B cell (primary cell): ENCODE data around the gene IGF1R. TPM values are rescaled to one million over a fixed set of nuclear protein-coding genes. Genes with fewer than 3 reads are reported as not detected.

Source experiments
- ATAC-seq: fragments of 200-7000 bp; cut with Tn5 transposase; one replicate; pipeline ENCODE4 v1.10.0; 2021; ENCODE audit warnings: low read depth, mild to moderate bottlenecking, moderate number of reproducible peaks, moderate library complexity
- CTCF ChIA-PET: fragments of 350-600 bp; sonication (Branson Sonifier 250); formaldehyde crosslinking; loops from one replicate; lab custom pipeline; 2021; ENCODE audit warnings: antibody characterized with exemption, inconsistent platforms; lab: Charles Lee
- POLR2A ChIA-PET: fragments of 350-600 bp; sonication (Branson Sonifier 250); formaldehyde crosslinking; loops from one replicate; lab custom pipeline; 2021; ENCODE audit warnings: antibody characterized with exemption; lab: Charles Lee
- DNase-seq: peaks from one replicate; pipeline ENCODE4 v3.0.0; 2013
- H2AFZ ChIP-seq: 2 replicates; pipeline ENCODE4 v1.6.1; 2012; ENCODE audit warnings: mild to moderate bottlenecking, low read depth, low read length; ENCODE audit not compliant: insufficient read depth, poor library complexity, severe bottlenecking
- H3K27ac ChIP-seq, 2 donors: 1 replicate in 1 of 2; 2 replicates in 1 of 2; pipeline ENCODE4 v1.5.1; 2012 to 2013; ENCODE audit warnings: low read length in 2 of 2, mild to moderate bottlenecking in 2 of 2, moderate library complexity in 1 of 2
- H3K27me3 ChIP-seq, 4 experiments: fragments of 200-600 bp in 1 of 4; sonication (generic) in 1 of 4; replicated peaks in 1 of 4; 1 replicate in 2 of 4; 2 replicates in 2 of 4; pipeline versions ENCODE4 v1.6.1 to v1.7.0; 2013 to 2016; ENCODE audit warnings: low read length in 3 of 4, mild to moderate bottlenecking in 2 of 4, mixed read lengths in 1 of 4, moderate library complexity in 1 of 4; ENCODE audit not compliant: insufficient read depth in 4 of 4, control insufficient read depth in 3 of 4; ENCODE audit errors: control extremely low read depth in 1 of 4
- H3K36me3 ChIP-seq, 2 experiments: replicated peaks in 1 of 2; 1 replicate in 1 of 2; 2 replicates in 1 of 2; pipeline versions ENCODE4 v1.6.1 to v1.7.1; 2013; ENCODE audit warnings: low read length in 1 of 2; ENCODE audit not compliant: insufficient read depth in 2 of 2, control insufficient read depth in 1 of 2; ENCODE audit errors: control extremely low read depth in 1 of 2, extremely low read depth in 1 of 2
- H3K4me1 ChIP-seq, 2 donors: fragments of 200-600 bp in 1 of 2; sonication (generic) in 1 of 2; 1 replicate in 1 of 2; 2 replicates in 1 of 2; pipeline versions ENCODE4 v1.5.1 to v1.6.1; 2013 to 2017; ENCODE audit warnings: low read length in 2 of 2; ENCODE audit not compliant: control insufficient read depth in 2 of 2, insufficient read depth in 2 of 2
- H3K4me2 ChIP-seq: replicated peaks from 2 replicates; pipeline ENCODE3; 2012; ENCODE audit warnings: mild to moderate bottlenecking, low read depth, low read length; ENCODE audit not compliant: poor library complexity, severe bottlenecking
- H3K4me3 ChIP-seq, 5 experiments: fragments of 200-600 bp in 1 of 5; sonication (generic) in 1 of 5; 1 replicate in 3 of 5; 2 replicates in 2 of 5; pipeline versions ENCODE4 v1.5.1 to v1.7.0; 2011 to 2016; ENCODE audit warnings: low read length in 4 of 5, mild to moderate bottlenecking in 4 of 5, low read depth in 2 of 5, control low read depth in 1 of 5, moderate library complexity in 1 of 5; ENCODE audit not compliant: insufficient read depth in 1 of 5; ENCODE audit errors: control extremely low read depth in 1 of 5, extremely low read depth in 1 of 5
- H3K79me2 ChIP-seq: fragments of 200-600 bp; sonication (generic); one replicate; pipeline ENCODE4 v1.6.0; 2016; ENCODE audit warnings: low read length; ENCODE audit not compliant: control insufficient read depth, insufficient read depth
- H3K9ac ChIP-seq: fragments of 200-600 bp; sonication (generic); 2 replicates; pipeline ENCODE4 v1.6.1; 2017; ENCODE audit warnings: mild to moderate bottlenecking, low read length, moderate library complexity
- H3K9me3 ChIP-seq, 3 donors: one replicate each; pipeline versions ENCODE4 v1.6.1 to v1.7.1; 2013; ENCODE audit warnings: low read length in 2 of 3; ENCODE audit not compliant: control insufficient read depth in 2 of 3, insufficient read depth in 1 of 3; ENCODE audit errors: control extremely low read depth in 1 of 3
- H4K20me1 ChIP-seq: 2 replicates; pipeline ENCODE4 v1.6.0; 2012; ENCODE audit warnings: mild to moderate bottlenecking, low read length; ENCODE audit not compliant: insufficient read depth, control insufficient read depth, poor library complexity, severe bottlenecking
- H3K27ac Mint-ChIP-seq: one replicate; pipeline ENCODE4 v1.8.0; 2021; ENCODE audit warnings: mixed read lengths
- H3K27me3 Mint-ChIP-seq: one replicate; pipeline ENCODE4 v1.8.0; 2021; ENCODE audit warnings: mixed read lengths
- H3K4me1 Mint-ChIP-seq: one replicate; pipeline ENCODE4 v1.8.0; 2021; ENCODE audit warnings: mixed read lengths
- H3K4me3 Mint-ChIP-seq: one replicate; pipeline ENCODE4 v1.8.0; 2021; ENCODE audit warnings: mixed read lengths
- H3K9me3 Mint-ChIP-seq: one replicate; pipeline ENCODE4 v1.8.0; 2022; ENCODE audit warnings: mixed read lengths; ENCODE audit not compliant: insufficient read depth
- CTCF ChIP-seq: fragments of 200-600 bp; IDR thresholded peaks from one replicate; pipeline ENCODE4 v1.8.0; 2022; ENCODE audit warnings: antibody characterized with exemption, mild to moderate bottlenecking
- EZH2 ChIP-seq: IDR thresholded peaks from 2 replicates; pipeline ENCODE4 v1.6.1; 2012; ENCODE audit warnings: borderline replicate concordance, low read depth, mild to moderate bottlenecking, moderate library complexity, low read length; ENCODE audit not compliant: insufficient read depth, poor library complexity, severe bottlenecking
- WGBS: methylation state at CpG from one replicate; pipeline ENCODE4 v1.1.5; 2013; ENCODE audit warnings: missing lambda C conversion rate; ENCODE audit not compliant: insufficient coverage; 5-methylcytosine and 5-hydroxymethylcytosine counted together
- intact Hi-C: fragments of 100-400 bp; cut with micrococcal nuclease; formaldehyde crosslinking; loops from one replicate; pipeline ENCODE4 v1.10.0; 2022
- polyA plus RNA-seq: library from polyadenylated mRNA; depleted of rRNA; stranded (reverse); fragments of >200 nt; gene quantifications from 2 replicates; pipeline ENCODE4 v1.2.3, GENCODE V29; 2012
- total RNA-seq, 2 donors: library from RNA; stranded (reverse); fragments of 120-200 nt in 1 of 2; gene quantifications; 1 replicate in 1 of 2; 2 replicates in 1 of 2; pipeline versions ENCODE4 v1.2.3 to v1.2.4, GENCODE V29; 2013 to 2022

The IGF1R gene
- total and polyA plus RNA-seq, 2 donors (not counting 1 experiment from before 2014, with no cell fraction given) = 5.4 to 23.1 TPM

GRCh38 chr15:98942431-98942830, 294.1 kb downstream of the IGF1R start:
- Mint-ChIP-seq H3K9me3 (no peaks in the 10 kb centered on the region), H3K27me3 (no peaks in the 10 kb centered on the region), H3K4me3 (no peak overlapping the region), H3K4me1 (no peaks in the 10 kb centered on the region), H3K27ac (no peak overlapping the region)
- 100% methylated on average over 1 of the region's 7 CpGs for WGBS
- Histone ChIP-seq H3K27ac (no peak overlapping the region), H3K4me3 (no peak overlapping the region), H3K9ac (no peak overlapping the region), H3K79me2 (no peaks in the 10 kb centered on the region), H3K4me1 (no peaks in the 10 kb centered on the region), H2AFZ (no peak overlapping the region), H3K36me3 (peaks cover 3 to 5% of the 10 kb centered on the region in 2 experiments), H3K4me2 (no peak overlapping the region), H3K27me3 (no peaks in the 10 kb centered on the region), H4K20me1 (no peaks in the 10 kb centered on the region), H3K9me3 (no peaks in the 10 kb centered on the region)
- POLR2A ChIA-PET = no interaction called here
- DNase-seq (no peak), ATAC-seq (no peak)
- TF ChIP-seq EZH2 (no peak), CTCF (no peak)
- intact Hi-C loops = no loop called here
- CTCF ChIA-PET = no interaction called here

GRCh38 chr15:98943051-98943508, 294.7 kb downstream of the IGF1R start:
- H3K4me2 ChIP-seq = no peak overlapping the region
- intact Hi-C loops = no loop called here
- no peak overlapping the region for H3K9ac ChIP-seq
- H2AFZ ChIP-seq = no peak overlapping the region
- no peaks in the 10 kb centered on the region for H3K27me3 Mint-ChIP-seq
- H3K4me3 ChIP-seq = no peak overlapping the region
- no peaks in the 10 kb centered on the region for H3K79me2 ChIP-seq
- ChIA-PET POLR2A (no interaction called here), CTCF (no interaction called here)
- H3K4me3 Mint-ChIP-seq = no peak overlapping the region
- H3K27me3 ChIP-seq = no peaks in the 10 kb centered on the region
- H3K27ac ChIP-seq = no peak overlapping the region
- no peaks in the 10 kb centered on the region for H3K4me1 Mint-ChIP-seq
- peaks cover 0 to 5% of the 10 kb centered on the region in 2 experiments for H3K36me3 ChIP-seq
- H3K4me1 ChIP-seq = no peaks in the 10 kb centered on the region
- no peaks in the 10 kb centered on the region for H4K20me1 ChIP-seq
- no peak for TF ChIP-seq CTCF
- no peak for TF ChIP-seq EZH2
- no peak for ATAC-seq
- 95% methylated on average over 5 of the region's 5 CpGs for WGBS
- no peak overlapping the region for H3K27ac Mint-ChIP-seq
- H3K9me3 Mint-ChIP-seq = no peaks in the 10 kb centered on the region
- no peak for DNase-seq
- H3K9me3 ChIP-seq = no peaks in the 10 kb centered on the region
